Measurements from ENCODE around the gene FGD1. TPM values are rescaled to one million over a fixed set of nuclear protein-coding genes. Genes with fewer than 3 reads are reported as not detected.

The FGD1 gene
- total RNA-seq, 4 donors from 2014 or later, result 0.51 to 14.6 (median 9.0) TPM

DNA sequence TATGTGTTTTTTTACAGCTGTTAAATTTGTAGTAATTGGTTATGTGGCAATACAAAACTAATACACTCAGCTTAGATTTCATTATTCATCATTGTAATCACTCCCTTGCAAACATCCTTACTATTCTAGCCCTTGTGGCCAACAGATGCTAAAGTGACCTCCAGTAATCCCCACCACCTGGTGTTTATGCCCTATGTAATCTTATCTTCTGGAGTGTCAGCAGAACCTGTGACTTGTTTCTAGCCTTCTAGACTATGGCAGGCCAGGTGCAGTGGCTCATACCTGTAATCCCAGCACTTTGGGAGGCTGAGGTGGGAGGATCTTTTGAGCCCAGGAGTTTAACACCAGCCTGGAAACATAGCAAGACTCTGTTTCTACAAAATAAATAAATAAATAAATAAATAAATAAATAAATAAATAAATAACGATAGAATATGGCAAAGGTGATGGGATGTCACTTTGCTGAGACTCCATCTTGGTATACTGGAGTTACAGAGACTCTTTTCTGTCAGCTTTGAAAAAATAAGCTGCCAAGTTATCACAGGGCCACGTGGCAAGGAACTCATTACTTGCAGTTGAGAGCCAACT is 68.1 kb downstream of the FGD1 start:
- Histone ChIP-seq H3K4me1 (no peaks in the 10 kb centered on the region), H3K9me3 (no peaks in the 10 kb centered on the region), H3K27ac (no peak overlapping the region), H3K4me3 (no peak overlapping the region), H3K27me3 (no peaks in the 10 kb centered on the region), H3K36me3 (no peaks in the 10 kb centered on the region)
- TF ChIP-seq, protein P1, sequence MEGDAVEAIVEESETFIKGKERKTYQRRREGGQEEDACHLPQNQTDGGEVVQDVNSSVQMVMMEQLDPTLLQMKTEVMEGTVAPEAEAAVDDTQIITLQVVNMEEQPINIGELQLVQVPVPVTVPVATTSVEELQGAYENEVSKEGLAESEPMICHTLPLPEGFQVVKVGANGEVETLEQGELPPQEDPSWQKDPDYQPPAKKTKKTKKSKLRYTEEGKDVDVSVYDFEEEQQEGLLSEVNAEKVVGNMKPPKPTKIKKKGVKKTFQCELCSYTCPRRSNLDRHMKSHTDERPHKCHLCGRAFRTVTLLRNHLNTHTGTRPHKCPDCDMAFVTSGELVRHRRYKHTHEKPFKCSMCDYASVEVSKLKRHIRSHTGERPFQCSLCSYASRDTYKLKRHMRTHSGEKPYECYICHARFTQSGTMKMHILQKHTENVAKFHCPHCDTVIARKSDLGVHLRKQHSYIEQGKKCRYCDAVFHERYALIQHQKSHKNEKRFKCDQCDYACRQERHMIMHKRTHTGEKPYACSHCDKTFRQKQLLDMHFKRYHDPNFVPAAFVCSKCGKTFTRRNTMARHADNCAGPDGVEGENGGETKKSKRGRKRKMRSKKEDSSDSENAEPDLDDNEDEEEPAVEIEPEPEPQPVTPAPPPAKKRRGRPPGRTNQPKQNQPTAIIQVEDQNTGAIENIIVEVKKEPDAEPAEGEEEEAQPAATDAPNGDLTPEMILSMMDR (IDR thresholded peaks at IDR 0.05), result no peak
- TF ChIP-seq POLR2A (IDR thresholded peaks at IDR 0.05), result no peak
- intact Hi-C loops (cut with DNase I; ENCODE audit: low total_unique reads), result no loop called here
- no peak for DNase-seq

DNA sequence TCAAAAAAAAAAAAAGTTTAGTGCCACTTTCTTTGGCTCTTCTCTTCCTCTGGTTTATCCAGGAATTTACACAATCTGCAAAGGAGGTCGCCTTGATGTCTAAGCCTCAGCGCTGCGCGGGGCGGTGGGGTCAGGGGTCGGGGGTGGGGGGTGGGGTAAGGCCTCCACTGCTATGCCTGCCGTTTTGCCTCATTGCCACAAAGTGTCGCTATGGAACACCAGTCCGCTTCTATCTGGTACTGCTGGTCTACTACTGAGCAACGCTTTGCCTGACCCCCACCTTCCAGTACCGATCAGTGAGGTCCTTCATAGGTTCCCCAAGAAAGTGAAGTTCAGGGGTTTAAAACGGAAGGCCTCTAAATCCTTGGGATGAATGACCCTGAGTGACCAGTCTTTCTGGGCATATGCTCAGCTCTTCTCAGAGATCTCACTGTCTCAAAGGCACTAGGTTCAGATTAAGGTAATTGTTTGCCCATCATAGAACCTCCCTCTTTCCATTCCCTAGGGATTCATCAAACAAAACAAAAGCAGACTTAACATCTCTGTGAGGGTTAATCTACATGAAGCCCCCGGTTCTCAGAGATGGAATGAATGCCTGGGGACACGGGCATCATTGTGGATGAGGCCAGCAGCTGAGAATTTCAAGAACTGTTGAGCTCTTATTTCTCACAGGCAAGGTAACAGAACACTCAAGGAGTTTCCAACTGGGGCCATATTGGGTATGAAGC is 72.7 kb downstream of the FGD1 start:
- Histone ChIP-seq H3K27me3 (no peaks in the 10 kb centered on the region), H3K4me3 (no peak overlapping the region), H3K27ac (no peak overlapping the region), H3K9me3 (no peaks in the 10 kb centered on the region), H3K4me1 (no peaks in the 10 kb centered on the region), H3K36me3 (no peaks in the 10 kb centered on the region)
- no peak for DNase-seq
- TF ChIP-seq, protein P1 (IDR thresholded peaks at IDR 0.05), result no peak
- TF ChIP-seq POLR2A (IDR thresholded peaks at IDR 0.05), result no peak
- intact Hi-C loops (cut with DNase I; ENCODE audit: low total_unique reads), result no loop called here

DNA sequence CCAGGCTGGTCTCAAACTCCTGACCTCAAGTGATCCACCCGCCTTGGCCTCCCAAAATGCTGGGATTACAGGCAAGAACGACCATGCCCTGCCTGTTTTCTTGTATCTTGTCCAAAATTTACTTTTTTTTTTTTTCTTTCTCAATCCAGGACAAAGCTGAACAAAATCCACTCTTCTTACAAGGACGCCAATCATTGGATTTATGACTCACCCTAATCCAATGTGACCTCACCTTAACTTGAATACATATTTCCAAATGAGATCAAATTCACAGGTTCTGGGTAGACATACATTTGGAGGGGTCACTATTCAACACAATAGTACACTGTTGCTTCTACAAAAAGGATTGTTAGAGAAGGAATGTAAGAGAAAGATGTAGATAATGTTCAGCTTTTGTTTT is 73.9 kb downstream of the FGD1 start:
- TF ChIP-seq, protein P1 (IDR thresholded peaks at IDR 0.05), result no peak
- no peak for DNase-seq
- intact Hi-C loops (cut with DNase I; ENCODE audit: low total_unique reads), result no loop called here

DNA sequence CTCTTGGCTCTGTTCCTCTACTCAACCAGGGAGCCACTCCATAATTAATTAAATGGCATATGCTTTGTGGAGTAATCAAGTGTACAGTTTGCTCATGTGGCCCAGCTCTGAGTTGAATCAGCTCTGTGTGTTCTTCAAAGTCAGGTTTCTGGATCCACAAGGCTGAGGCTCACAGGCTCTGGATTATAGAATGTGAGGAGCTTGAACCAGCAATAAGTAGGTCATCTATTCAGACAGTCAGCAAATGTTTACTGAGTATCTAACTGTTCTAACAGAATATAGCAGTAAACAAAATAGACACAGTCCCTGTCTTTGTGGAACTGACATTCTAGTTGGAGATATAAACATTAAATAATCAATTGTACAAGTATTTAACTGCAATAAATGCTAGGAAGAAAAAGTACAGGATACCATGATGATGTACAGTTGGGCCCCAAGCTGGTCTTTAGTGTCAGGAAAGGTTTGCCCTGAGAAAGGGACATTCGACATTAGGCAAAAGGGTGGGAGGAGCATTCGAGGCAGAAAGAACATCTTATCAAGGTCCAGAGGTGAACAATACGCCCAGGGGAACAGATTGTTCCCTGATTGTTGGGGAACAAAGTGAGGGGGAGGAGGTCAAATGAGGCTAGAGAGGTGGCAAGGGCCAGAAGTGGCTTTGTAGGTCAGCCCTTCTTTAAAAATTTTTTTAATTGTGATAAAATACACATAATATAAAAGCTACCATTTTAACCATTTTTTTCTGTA is 76.3 kb downstream of the FGD1 start:
- Histone ChIP-seq H3K9me3 (no peaks in the 10 kb centered on the region), H3K4me1 (no peaks in the 10 kb centered on the region), H3K36me3 (no peaks in the 10 kb centered on the region), H3K27ac (no peak overlapping the region), H3K27me3 (no peaks in the 10 kb centered on the region), H3K4me3 (no peak overlapping the region)
- TF ChIP-seq POLR2A (IDR thresholded peaks at IDR 0.05), result no peak
- TF ChIP-seq, protein P1 (IDR thresholded peaks at IDR 0.05), result no peak
- intact Hi-C loops (cut with DNase I; ENCODE audit: low total_unique reads), result no loop called here
- no peak for DNase-seq

More for the DNA sequence above, 73.9 kb downstream of the FGD1 start:
- Histone ChIP-seq H3K27ac (no peak overlapping the region), H3K27me3 (no peaks in the 10 kb centered on the region), H3K4me3 (no peak overlapping the region), H3K36me3 (no peaks in the 10 kb centered on the region), H3K9me3 (no peaks in the 10 kb centered on the region), H3K4me1 (no peaks in the 10 kb centered on the region)

DNA sequence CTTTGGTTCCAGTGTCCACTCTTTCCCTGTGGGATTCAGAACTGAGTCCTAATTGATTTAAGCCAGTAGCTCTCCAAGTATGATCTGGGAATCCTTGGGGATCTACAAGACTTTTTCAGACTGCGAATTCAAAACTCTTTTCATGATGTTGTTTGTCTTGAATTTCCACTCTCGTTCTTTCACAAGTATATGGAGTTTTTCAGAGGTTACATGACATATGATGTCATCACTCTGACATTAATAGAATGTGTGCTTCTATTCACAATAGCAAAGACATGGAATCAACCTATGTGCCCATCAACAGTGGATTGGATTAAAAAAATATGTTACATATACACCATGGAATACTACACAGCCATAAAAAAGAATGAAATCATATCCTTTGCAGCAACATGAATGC is 79.1 kb downstream of the FGD1 start:
- DNase-seq, result no peak
- intact Hi-C loops (cut with DNase I; ENCODE audit: low total_unique reads), result no loop called here
- no peaks in the 10 kb centered on the region for H3K36me3 ChIP-seq
- no peaks in the 10 kb centered on the region for H3K9me3 ChIP-seq
- no peak overlapping the region for H3K4me3 ChIP-seq
- no peaks in the 10 kb centered on the region for H3K4me1 ChIP-seq
- H3K27ac ChIP-seq, result no peak overlapping the region
- TF ChIP-seq POLR2A (IDR thresholded peaks at IDR 0.05), result no peak
- TF ChIP-seq, protein P1 (IDR thresholded peaks at IDR 0.05), result no peak
- no peaks in the 10 kb centered on the region for H3K27me3 ChIP-seq
